Measurements from ENCODE around the gene CDKN3.

CDKN3 gene

GRCh38 chr14:54364555-54365415, 32.0 kb upstream of the CDKN3 start:
- Histone ChIP-seq H3K9me3 (peaks cover 0 to 3% (median 0%) of the 10 kb centered on the region in 3 donors), H3K27ac (peak overlapping the region; percentile 0 to 20), H3K27me3 (no peaks in the 10 kb centered on the region), H3K4me1 (peaks cover 0 to 15% (median 7%) of the 10 kb centered on the region in 4 donors), H3K4me3 (no peak overlapping the region), H3K36me3 (no peaks in the 10 kb centered on the region)
- peak; percentile 68 to 72 for DNase-seq
- intact Hi-C loops (cut with DNase I; ENCODE audit: low total_unique reads), result no loop called here
- TF ChIP-seq, protein P1, sequence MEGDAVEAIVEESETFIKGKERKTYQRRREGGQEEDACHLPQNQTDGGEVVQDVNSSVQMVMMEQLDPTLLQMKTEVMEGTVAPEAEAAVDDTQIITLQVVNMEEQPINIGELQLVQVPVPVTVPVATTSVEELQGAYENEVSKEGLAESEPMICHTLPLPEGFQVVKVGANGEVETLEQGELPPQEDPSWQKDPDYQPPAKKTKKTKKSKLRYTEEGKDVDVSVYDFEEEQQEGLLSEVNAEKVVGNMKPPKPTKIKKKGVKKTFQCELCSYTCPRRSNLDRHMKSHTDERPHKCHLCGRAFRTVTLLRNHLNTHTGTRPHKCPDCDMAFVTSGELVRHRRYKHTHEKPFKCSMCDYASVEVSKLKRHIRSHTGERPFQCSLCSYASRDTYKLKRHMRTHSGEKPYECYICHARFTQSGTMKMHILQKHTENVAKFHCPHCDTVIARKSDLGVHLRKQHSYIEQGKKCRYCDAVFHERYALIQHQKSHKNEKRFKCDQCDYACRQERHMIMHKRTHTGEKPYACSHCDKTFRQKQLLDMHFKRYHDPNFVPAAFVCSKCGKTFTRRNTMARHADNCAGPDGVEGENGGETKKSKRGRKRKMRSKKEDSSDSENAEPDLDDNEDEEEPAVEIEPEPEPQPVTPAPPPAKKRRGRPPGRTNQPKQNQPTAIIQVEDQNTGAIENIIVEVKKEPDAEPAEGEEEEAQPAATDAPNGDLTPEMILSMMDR (IDR thresholded peaks at IDR 0.05), result no peak

DNA sequence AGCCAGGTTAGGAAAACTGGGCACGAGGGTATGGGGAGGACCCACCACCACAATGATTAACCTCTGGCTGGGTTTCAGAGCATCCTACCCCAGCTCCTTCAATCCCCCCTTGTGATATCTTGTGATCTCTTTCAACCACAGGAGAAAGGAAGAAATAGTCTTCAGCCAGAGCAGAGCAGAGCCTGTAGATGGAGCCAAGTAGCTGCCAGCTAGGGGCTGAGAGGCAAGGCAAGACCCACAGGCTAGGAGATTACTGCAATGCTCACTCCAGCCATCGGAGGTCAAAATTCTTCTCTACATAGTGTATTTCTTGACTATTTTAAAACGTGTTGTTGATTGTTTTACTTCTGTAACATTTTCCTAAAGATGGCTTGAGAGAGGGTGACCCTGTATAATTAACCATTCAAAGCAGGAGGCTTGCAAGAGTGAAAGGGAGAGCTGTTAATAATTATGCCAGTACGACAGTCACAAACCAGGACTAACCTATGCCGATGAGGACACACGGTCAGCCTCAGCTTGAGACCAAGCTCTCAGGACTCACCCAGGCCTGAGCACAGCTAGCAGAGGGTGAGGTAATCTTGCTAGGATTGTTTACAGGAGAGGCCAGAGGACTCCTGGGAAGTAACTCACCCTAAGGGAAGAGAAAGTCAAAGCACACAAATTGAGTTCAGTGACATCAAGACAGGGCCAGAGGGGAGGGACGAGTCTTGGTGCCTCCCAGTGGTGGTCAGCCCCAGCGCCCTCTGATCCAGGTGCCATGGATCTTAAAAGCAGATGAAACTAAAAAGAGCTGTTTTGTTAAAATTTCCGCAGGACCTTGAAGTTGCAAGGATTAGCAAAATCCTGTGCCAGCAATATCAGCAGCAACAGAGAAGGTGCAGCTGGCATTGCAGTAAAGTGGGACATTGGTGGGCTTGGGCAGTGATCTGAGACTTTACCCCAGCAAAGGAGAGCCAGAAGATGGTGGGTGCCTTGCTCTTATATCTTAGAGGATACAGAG, 29.8 kb upstream of the CDKN3 start:
- no peak for DNase-seq
- no peaks in the 10 kb centered on the region for H3K27me3 ChIP-seq
- peaks cover 0 to 15% (median 7%) of the 10 kb centered on the region in 4 donors for H3K4me1 ChIP-seq
- TF ChIP-seq, protein P1 (IDR thresholded peaks at IDR 0.05), result peak in 1 of 2 experiments; percentile 12
- no peaks in the 10 kb centered on the region for H3K9me3 ChIP-seq
- no peak overlapping the region for H3K27ac ChIP-seq
- intact Hi-C loops (cut with DNase I; ENCODE audit: low total_unique reads), result no loop called here
- no peak overlapping the region for H3K4me3 ChIP-seq
- no peaks in the 10 kb centered on the region for H3K36me3 ChIP-seq

- TF ChIP-seq, protein P1 (IDR thresholded peaks at IDR 0.05), result no peak
- no peak for DNase-seq
- Histone ChIP-seq H3K27me3 (no peaks in the 10 kb centered on the region), H3K27ac (no peak overlapping the region), H3K4me3 (no peak overlapping the region), H3K4me1 (peaks cover 0 to 15% (median 7%) of the 10 kb centered on the region in 4 donors), H3K9me3 (no peaks in the 10 kb centered on the region), H3K36me3 (no peaks in the 10 kb centered on the region)
- intact Hi-C loops (cut with DNase I; ENCODE audit: low total_unique reads), result no loop called here
These were observed 28.5 kb upstream of the CDKN3 start for GRCh38 chr14:54368291-54368690.

DNA sequence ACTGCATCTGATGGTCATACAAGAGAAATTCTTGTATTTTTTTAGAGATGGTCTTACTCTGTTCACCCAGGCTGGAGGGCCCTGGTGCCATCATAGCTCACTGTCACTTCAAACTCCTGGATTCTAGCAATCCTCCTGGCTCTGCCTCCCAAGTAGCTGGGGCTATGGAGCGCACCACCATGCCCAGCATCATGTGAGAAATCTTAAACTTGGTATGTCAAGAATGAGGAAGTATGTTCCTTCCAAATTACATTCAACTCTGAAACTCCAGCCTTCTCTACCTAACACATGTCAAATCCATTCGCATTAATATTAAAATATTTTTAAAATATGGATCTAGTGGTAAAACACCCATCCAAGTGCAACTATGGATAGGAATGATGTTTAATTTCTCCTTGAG, 27.5 kb upstream of the CDKN3 start:
- Histone ChIP-seq H3K9me3 (no peaks in the 10 kb centered on the region), H3K27me3 (no peaks in the 10 kb centered on the region), H3K4me3 (no peak overlapping the region), H3K36me3 (no peaks in the 10 kb centered on the region), H3K27ac (no peak overlapping the region), H3K4me1 (peaks cover 0 to 13% (median 6%) of the 10 kb centered on the region in 4 donors)
- TF ChIP-seq, protein P1 (IDR thresholded peaks at IDR 0.05), result no peak
- DNase-seq, result no peak
- intact Hi-C loops (cut with DNase I; ENCODE audit: low total_unique reads), result no loop called here

GRCh38 chr14:54370323-54371198, 26.2 kb upstream of the CDKN3 start:
- H3K4me3 ChIP-seq, result no peak overlapping the region
- no peak overlapping the region for H3K27ac ChIP-seq
- TF ChIP-seq, protein P1 (IDR thresholded peaks at IDR 0.05), result no peak
- no peaks in the 10 kb centered on the region for H3K9me3 ChIP-seq
- intact Hi-C loops (cut with DNase I; ENCODE audit: low total_unique reads), result no loop called here
- H3K4me1 ChIP-seq, result peaks cover 0 to under 1% (median under 1%) of the 10 kb centered on the region in 4 donors
- DNase-seq, result no peak
- H3K36me3 ChIP-seq, result no peaks in the 10 kb centered on the region
- no peaks in the 10 kb centered on the region for H3K27me3 ChIP-seq
